Suppressor macrophage treated with lipopolysaccharide for 1 hour (primary cell): ENCODE results near the gene SLC35G2.
A peak's percentile ranks its signal among the peaks of the same experiment; 100 is the strongest.
"Not testable (repeated sequence)": the region's sequence is repeated elsewhere in the genome, so short reads cannot be mapped to it uniquely, and the experiment has no call there.

Experiments
- DNase-seq, 3 donors: peaks; one replicate each; pipeline ENCODE4 v3.0.0-alpha.2; 2020 to 2022

SLC35G2 gene

GRCh38 chr3:136818769-136819391 lies at the start of gene SLC35G2:
Gene SLC35G2 (plus strand): TSS chr3:136819126. CDS start chr3:136854461, 35,335 bp downstream.
- peak; percentile 30 to 48 (median 33) for DNase-seq

- DNase-seq, result no peak
Measured at GRCh38 chr3:136772709-136773108, 46.2 kb upstream of the SLC35G2 start.

- no peak for DNase-seq
Measured at GRCh38 chr3:136778865-136779264, 40.1 kb upstream of the SLC35G2 start.

- no peak for DNase-seq
Measured at GRCh38 chr3:136780741-136781140, 38.2 kb upstream of the SLC35G2 start.

GRCh38 chr3:136783708-136784191 lies 35.2 kb upstream of the SLC35G2 start:
- DNase-seq, result no peak

GRCh38 chr3:136787349-136787748 lies 31.6 kb upstream of the SLC35G2 start:
- peak in 2 of 3 donors; percentile 22 to 31 for DNase-seq

- DNase-seq, result no peak
Measured at GRCh38 chr3:136788154-136788553, 30.8 kb upstream of the SLC35G2 start.

GRCh38 chr3:136789976-136790375 lies 28.9 kb upstream of the SLC35G2 start:
- no peak for DNase-seq

- DNase-seq, result no peak
Measured at GRCh38 chr3:136790786-136791185, 28.1 kb upstream of the SLC35G2 start.

- no peak for DNase-seq
Measured at GRCh38 chr3:136792556-136793330, 26.2 kb upstream of the SLC35G2 start.

- not testable (repeated sequence) for DNase-seq
Measured at GRCh38 chr3:136801146-136801545, 17.8 kb upstream of the SLC35G2 start.

- peak in 1 of 3 donors; percentile 31 for DNase-seq
Measured at GRCh38 chr3:136802481-136802996, 16.4 kb upstream of the SLC35G2 start.

GRCh38 chr3:136804141-136804540 lies 14.8 kb upstream of the SLC35G2 start:
- peak; percentile 56 to 66 (median 58) for DNase-seq

- DNase-seq, result no peak
Measured at GRCh38 chr3:136804813-136805212, 14.1 kb upstream of the SLC35G2 start.

- no peak for DNase-seq
Measured at GRCh38 chr3:136805795-136806194, 13.1 kb upstream of the SLC35G2 start.

GRCh38 chr3:136811701-136812100 lies 7.2 kb upstream of the SLC35G2 start:
- DNase-seq, result no peak

- DNase-seq, result no peak
Measured at GRCh38 chr3:136817448-136817847, 1.5 kb upstream of the SLC35G2 start.

- peak in 2 of 3 donors; percentile 11 to 36 for DNase-seq
Measured at GRCh38 chr3:136818191-136818768, 646 bp upstream of the SLC35G2 start.

GRCh38 chr3:136819392-136819730 lies 435 bp downstream of the SLC35G2 start:
- DNase-seq, result peak; percentile 42 to 52 (median 52)

GRCh38 chr3:136819731-136820679 lies 1.1 kb downstream of the SLC35G2 start:
- peak in 2 of 3 donors; percentile 46 to 60 for DNase-seq

GRCh38 chr3:136831461-136831860 lies 12.5 kb downstream of the SLC35G2 start:
- no peak for DNase-seq

- no peak for DNase-seq
Measured at GRCh38 chr3:136835089-136835812, 16.3 kb downstream of the SLC35G2 start.
